IMR-90 (cell line): Measurements from ENCODE around the gene TNS1. TPM values are rescaled to one million over a fixed set of nuclear protein-coding genes. Genes with fewer than 3 reads are reported as not detected.

Source experiments
- ATAC-seq: fragments of 200-7000 bp; cut with Tn5 transposase; 2 replicates; pipeline ENCODE4 v1.9.1; 2020; ENCODE audit warnings: low read depth, mild to moderate bottlenecking, moderate library complexity
- BruUV-seq: library from RNA; stranded (reverse); fragments of 400-500 nt; replicated peaks from 2 replicates; lab custom pipeline; 2021; lab: Mats Ljungman, UMichigan
- CTCF ChIA-PET: fragments of 300-600 bp; formaldehyde crosslinking; extraction: SDS; loops from one replicate; lab custom pipeline; 2021; ENCODE audit warnings: antibody characterized with exemption; lab: Yijun Ruan, JAX
- POLR2A ChIA-PET: fragments of 300-600 bp; sonication (Branson Sonifier 250); formaldehyde crosslinking; loops from one replicate; lab custom pipeline; 2022; ENCODE audit warnings: antibody characterized with exemption; ENCODE audit not compliant: unreplicated experiment; lab: Charles Lee
- DNase-seq: peaks from one replicate; pipeline ENCODE4 v3.0.0; 2013
- H2AFZ ChIP-seq: replicated peaks from 2 replicates; pipeline ENCODE3; 2013; ENCODE audit warnings: low read length, mild to moderate bottlenecking; ENCODE audit not compliant: poor library complexity
- H2AK5ac ChIP-seq: 2 replicates; pipeline ENCODE4 v1.6.1; 2013; ENCODE audit warnings: low read depth, low read length, inconsistent platforms
- H2AK9ac ChIP-seq: replicated peaks from 2 replicates; pipeline ENCODE3; 2013; ENCODE audit warnings: mild to moderate bottlenecking, low read depth, low read length, moderate library complexity; ENCODE audit not compliant: poor library complexity
- H2BK120ac ChIP-seq: 2 replicates; pipeline ENCODE4 v1.6.1; 2013; ENCODE audit warnings: low read depth, low read length, inconsistent platforms
- H2BK15ac ChIP-seq: 3 replicates; pipeline ENCODE4 v1.6.1; 2013; ENCODE audit warnings: low read depth, low read length, inconsistent platforms
- H2BK20ac ChIP-seq: 2 replicates; pipeline ENCODE4 v1.6.1; 2013; ENCODE audit warnings: low read depth, mild to moderate bottlenecking, inconsistent platforms, low read length, moderate library complexity
- H2BK5ac ChIP-seq: 2 replicates; pipeline ENCODE4 v1.6.1; 2013; ENCODE audit warnings: mild to moderate bottlenecking, low read depth, low read length, inconsistent platforms; ENCODE audit not compliant: poor library complexity, severe bottlenecking
- H3K14ac ChIP-seq: replicated peaks from 2 replicates; pipeline ENCODE4 v1.6.1; 2013; ENCODE audit warnings: low read depth, low read length, inconsistent platforms
- H3K18ac ChIP-seq: 2 replicates; pipeline ENCODE4 v1.6.1; 2013; ENCODE audit warnings: low read depth, low read length, control low read depth
- H3K23ac ChIP-seq: 2 replicates; pipeline ENCODE4 v1.6.1; 2013; ENCODE audit warnings: low read depth, low read length, inconsistent platforms
- H3K27ac ChIP-seq: 2 replicates; pipeline ENCODE4 v1.5.1; 2013; ENCODE audit warnings: mild to moderate bottlenecking, control low read depth, low read length; ENCODE audit not compliant: insufficient read depth
- H3K27me3 ChIP-seq: 2 replicates; pipeline ENCODE4 v1.6.1; 2013; ENCODE audit warnings: low read length; ENCODE audit not compliant: control insufficient read depth, insufficient read depth
- H3K36me3 ChIP-seq: 2 replicates; pipeline ENCODE4 v1.6.1; 2013; ENCODE audit warnings: low read length, mixed read lengths; ENCODE audit not compliant: control insufficient read depth, insufficient read depth
- H3K4ac ChIP-seq: 2 replicates; pipeline ENCODE4 v1.6.1; 2013; ENCODE audit warnings: low read depth, low read length, inconsistent platforms
- H3K4me1 ChIP-seq: 2 replicates; pipeline ENCODE4 v1.6.1; 2013; ENCODE audit warnings: low read length, mixed read lengths; ENCODE audit not compliant: control insufficient read depth, insufficient read depth
- H3K4me2 ChIP-seq: 2 replicates; pipeline ENCODE4 v1.6.1; 2013; ENCODE audit warnings: low read depth, mild to moderate bottlenecking, control low read depth, low read length, moderate library complexity
- H3K4me3 ChIP-seq: 2 replicates; pipeline ENCODE4 v1.5.1; 2013; ENCODE audit warnings: low read depth, mild to moderate bottlenecking, control low read depth, low read length, moderate library complexity; ENCODE audit not compliant: insufficient read depth
- H3K56ac ChIP-seq: 2 replicates; pipeline ENCODE4 v1.6.1; 2013; ENCODE audit warnings: low read length, inconsistent platforms; ENCODE audit not compliant: insufficient read depth; ENCODE audit errors: extremely low read depth
- H3K79me1 ChIP-seq, 2 experiments: 2 replicates each; pipeline ENCODE4 v1.6.1; 2013; ENCODE audit warnings: low read length in 2 of 2, inconsistent platforms in 1 of 2, low read depth in 1 of 2
- H3K9ac ChIP-seq: 2 replicates; pipeline ENCODE4 v1.6.1; 2013; ENCODE audit warnings: low read depth, low read length, control low read depth
- H3K9me1 ChIP-seq: 2 replicates; pipeline ENCODE4 v1.6.1; 2013; ENCODE audit warnings: low read length, inconsistent platforms; ENCODE audit not compliant: insufficient read depth
- H3K9me3 ChIP-seq: 2 replicates; pipeline ENCODE4 v1.6.1; 2013; ENCODE audit warnings: low read length; ENCODE audit not compliant: control insufficient read depth, insufficient read depth
- H4K20me1 ChIP-seq: 2 replicates; pipeline ENCODE4 v1.6.1; 2013; ENCODE audit warnings: low read length, inconsistent platforms; ENCODE audit not compliant: insufficient read depth
- H4K5ac ChIP-seq: 2 replicates; pipeline ENCODE4 v1.6.1; 2013; ENCODE audit warnings: mild to moderate bottlenecking, low read depth, low read length, control low read depth
- H4K8ac ChIP-seq, 2 experiments: 2 replicates each; pipeline ENCODE4 v1.6.1; 2013; ENCODE audit warnings: low read depth in 2 of 2, low read length in 2 of 2, control low read depth in 1 of 2, inconsistent platforms in 1 of 2
- H4K91ac ChIP-seq: 2 replicates; pipeline ENCODE4 v1.6.1; 2013; ENCODE audit warnings: low read depth, low read length, inconsistent platforms; ENCODE audit not compliant: insufficient read depth
- BHLHE40 ChIP-seq: fragments of 150-350 bp; IDR thresholded peaks from 2 replicates; pipeline ENCODE4 v1.6.1; 2016; ENCODE audit warnings: mild to moderate bottlenecking, low read depth, low read length
- FOS ChIP-seq: fragments of 150-350 bp; IDR thresholded peaks from 2 replicates; pipeline ENCODE4 v1.6.1; 2016; ENCODE audit warnings: low read depth, low read length
- MAZ ChIP-seq: IDR thresholded peaks from 2 replicates; pipeline ENCODE4 v1.6.1; 2012; ENCODE audit warnings: low read depth, mild to moderate bottlenecking, low read length, improper control_type of control experiment, moderate library complexity, borderline replicate concordance
- MXI1 ChIP-seq: IDR thresholded peaks from 2 replicates; pipeline ENCODE4 v1.6.1; 2012; ENCODE audit warnings: low read depth, mild to moderate bottlenecking, low read length, moderate library complexity, borderline replicate concordance
- SMC3 ChIP-seq: fragments of 150-350 bp; IDR thresholded peaks from 2 replicates; pipeline ENCODE4 v1.6.1; 2016; ENCODE audit warnings: low read depth, mild to moderate bottlenecking, antibody characterized with exemption, low read length, moderate library complexity
- WGBS, 2 experiments: methylation state at CpG; one replicate each; pipeline versions ENCODE4 v1.1.5 to v1.1.7; 2013; ENCODE audit warnings: missing lambda C conversion rate in 2 of 2; ENCODE audit not compliant: insufficient read length in 1 of 2; ENCODE audit errors: extremely low coverage in 2 of 2; 5-methylcytosine and 5-hydroxymethylcytosine counted together
- dilution Hi-C: fragments of 300-500 bp; cut with HindIII; formaldehyde crosslinking; loops from one replicate; pipeline ENCODE4 v1.14.3; 2018; ENCODE audit warnings: low sequenced_read_pairs; ENCODE audit not compliant: unreplicated experiment
- in situ Hi-C: fragments of 300-500 bp; cut with MboI; formaldehyde crosslinking; loops from 3 replicates; pipeline ENCODE4 v1.14.3; 2019; ENCODE audit warnings: low sequenced_read_pairs, inconsistent platforms, mixed read lengths
- intact Hi-C: fragments of 100-400 bp; cut with micrococcal nuclease; formaldehyde crosslinking; loops from 2 replicates; pipeline ENCODE4 v1.10.0; 2022
- polyA plus RNA-seq, 3 experiments: library from polyadenylated mRNA; depleted of rRNA; stranded (reverse); fragments of >200 nt; gene quantifications; 2 replicates each; pipeline ENCODE4 v1.2.3, GENCODE V29; 2012; ENCODE audit warnings: low replicate concordance in 1 of 3
- total RNA-seq: library from RNA; depleted of rRNA; stranded (reverse); fragments of >200 nt; gene quantifications from 2 replicates; pipeline ENCODE4 v1.2.3, GENCODE V29; 2012

TNS1 gene
- total and polyA plus RNA-seq, 2 of the 4 experiments (the other 2 are of a cell fraction), result 41.1 to 45.2 TPM

DNA sequence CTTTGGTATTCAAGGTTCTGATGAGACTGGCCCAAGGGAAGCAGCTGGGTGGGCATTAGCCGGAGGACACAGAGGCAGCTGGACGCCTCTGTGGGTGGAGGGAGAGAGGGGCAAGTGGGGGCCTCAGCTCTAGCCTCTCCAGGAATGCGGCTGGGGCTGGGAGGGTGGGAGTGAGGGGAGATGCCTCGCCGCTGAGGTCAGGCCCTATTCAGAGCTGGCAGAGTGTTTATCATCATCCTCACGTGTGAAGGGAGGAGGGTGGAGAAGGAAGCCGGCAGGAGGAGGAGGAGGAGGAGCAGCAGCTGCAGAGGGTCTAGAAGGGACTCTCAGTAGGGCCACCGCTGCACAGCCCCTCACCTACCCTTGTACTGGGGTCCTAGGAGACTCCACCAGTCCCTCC lies 43.1 kb downstream of the TNS1 start:
- TF ChIP-seq BHLHE40, result peak; percentile 82
- TF ChIP-seq MXI1, result no peak
- no peak for TF ChIP-seq SMC3
- peak; percentile 67; the same call in 1 of the 2 replicates for TF ChIP-seq MAZ
- TF ChIP-seq FOS, result no peak
- dilution Hi-C loops, result no loop called here

More for the DNA sequence above, 43.1 kb downstream of the TNS1 start:
- CTCF ChIA-PET, result no interaction called here
- H4K20me1 ChIP-seq, result peaks cover 14% of the 10 kb centered on the region
- H4K91ac ChIP-seq, result no peak overlapping the region; the same call in 1 of the 2 replicates
- 59% methylated on average over 4 of the region's 8 CpGs; no CpG with 5 or more reads in 1 of the 2 experiments for WGBS, 2 experiments
- no peaks in the 10 kb centered on the region for H3K9me3 ChIP-seq
- no peaks in the 10 kb centered on the region for H3K27me3 ChIP-seq
- DNase-seq (peak; percentile 31), ATAC-seq (peak; percentile 46)
- no peak overlapping the region for H3K27ac ChIP-seq
- H2BK15ac ChIP-seq, result no peak overlapping the region
- peaks cover 39% of the 10 kb centered on the region for H3K9me1 ChIP-seq
- no peak overlapping the region for H3K4me3 ChIP-seq
- intact Hi-C loops, result no loop called here
- H3K4me1 ChIP-seq, result peaks cover 26% of the 10 kb centered on the region
- peak overlapping the region in 1 of 2 experiments; percentile 23; a peak in 1 of 4 replicates for H4K8ac ChIP-seq
- H3K4me2 ChIP-seq, result no peak overlapping the region
- no peak overlapping the region for H3K56ac ChIP-seq
- peaks cover 6% of the 10 kb centered on the region for H3K36me3 ChIP-seq
- POLR2A ChIA-PET, result no interaction called here
- no peak overlapping the region for H3K9ac ChIP-seq
- H2BK120ac ChIP-seq, result no peak overlapping the region
- H3K4ac ChIP-seq, result 0 out of 2 replicates have a peak overlapping the region, but pooled peaks have one; percentile 15
- no peak overlapping the region for H2BK5ac ChIP-seq
- H3K18ac ChIP-seq, result no peak overlapping the region
- H3K23ac ChIP-seq, result no peak overlapping the region; the same call in 1 of the 2 replicates
- H4K5ac ChIP-seq, result no peak overlapping the region
- 0 out of 2 replicates have a peak overlapping the region, but pooled peaks have one; percentile 44 for H3K14ac ChIP-seq
- H2AK9ac ChIP-seq, result no peak overlapping the region
- peak overlapping the region; percentile 63; the same call in 1 of the 2 replicates for H2AK5ac ChIP-seq
- in situ Hi-C loops, result no loop called here
- H2AFZ ChIP-seq, result no peak overlapping the region
- BruUV-seq, result no TSS peak
- H3K79me1 ChIP-seq, result peaks cover 41 to 70% of the 10 kb centered on the region in 2 experiments
- 0 out of 2 replicates have a peak overlapping the region, but pooled peaks have one; percentile 1 for H2BK20ac ChIP-seq
